Endothelial cell of umbilical vein (primary cell): ENCODE measurements around the gene ATN1. TPM values are rescaled to one million over a fixed set of nuclear protein-coding genes. Genes with fewer than 3 reads are reported as not detected.

Experiments used
- BruUV-seq: library from RNA; stranded (reverse); fragments of 400-500 nt; replicated peaks from 2 replicates; lab custom pipeline; 2021; lab: Mats Ljungman, UMichigan
- CTCF ChIA-PET: fragments of 300-600, 350-600 bp; sonication (Branson Sonifier 250); formaldehyde crosslinking; loops from one replicate; lab custom pipeline; 2021; ENCODE audit warnings: antibody characterized with exemption, inconsistent platforms; lab: Charles Lee
- POLR2A ChIA-PET: fragments of 300-600, 350-600 bp; sonication (Branson Sonifier 250); formaldehyde crosslinking; loops from one replicate; lab custom pipeline; 2021; ENCODE audit warnings: antibody characterized with exemption, inconsistent platforms; lab: Charles Lee
- DNase-seq: peaks from one replicate; pipeline ENCODE4 v3.0.0-alpha.2; 2011; ENCODE audit warnings: low read depth, low spot score
- FAIRE-seq: peaks from 2 replicates; lab custom pipeline; 2011; peaks lifted over from hg19 to GRCh38; lab: Jason Lieb, UNC
- H2AFZ ChIP-seq: 2 replicates; pipeline ENCODE4 v1.6.0; 2012; ENCODE audit warnings: low read depth, low read length, control low read depth, inconsistent platforms
- H3K27ac ChIP-seq: 2 replicates; pipeline ENCODE4 v1.5.1; 2011; ENCODE audit warnings: low read depth, mild to moderate bottlenecking, control low read depth, low read length, moderate library complexity; ENCODE audit not compliant: insufficient read depth
- H3K27me3 ChIP-seq, 2 experiments: 2 replicates each; pipeline versions ENCODE4 v1.6.0 to v1.6.1; 2011; ENCODE audit warnings: low read length in 2 of 2, mixed read lengths in 1 of 2; ENCODE audit not compliant: control insufficient read depth in 2 of 2, insufficient read depth in 2 of 2
- H3K36me3 ChIP-seq, 2 experiments: 2 replicates in 1 of 2; 3 replicates in 1 of 2; pipeline ENCODE4 v1.5.1; 2011; ENCODE audit warnings: low read length in 2 of 2, mild to moderate bottlenecking in 1 of 2, moderate library complexity in 1 of 2; ENCODE audit not compliant: control insufficient read depth in 2 of 2, insufficient read depth in 2 of 2; ENCODE audit errors: extremely low read depth in 1 of 2
- H3K4me1 ChIP-seq: 3 replicates; pipeline ENCODE4 v1.5.1; 2011; ENCODE audit warnings: mild to moderate bottlenecking, low read length; ENCODE audit not compliant: control insufficient read depth, insufficient read depth; ENCODE audit errors: extremely low read depth
- H3K4me2 ChIP-seq: 2 replicates; pipeline ENCODE4 v1.6.1; 2011; ENCODE audit warnings: low read length, control low read depth, mixed read lengths; ENCODE audit not compliant: insufficient read depth
- H3K4me3 ChIP-seq, 3 experiments: fragments of 200-600 bp in 1 of 3; sonication (generic), shearing (Covaris generic) in 1 of 3; replicated peaks in 1 of 3; 2 replicates each; pipeline ENCODE4 v1.5.1; 2011 to 2016; ENCODE audit warnings: control low read depth in 3 of 3, low read length in 3 of 3, mild to moderate bottlenecking in 2 of 3, inconsistent platforms in 1 of 3, low read depth in 1 of 3, moderate library complexity in 1 of 3; ENCODE audit not compliant: insufficient read depth in 1 of 3
- H3K79me2 ChIP-seq: 2 replicates; pipeline ENCODE4 v1.6.0; 2012; ENCODE audit warnings: low read length, inconsistent platforms; ENCODE audit not compliant: control insufficient read depth, insufficient read depth
- H3K9ac ChIP-seq: replicated peaks from 2 replicates; pipeline ENCODE3; 2011; ENCODE audit warnings: low read length, control low read depth; ENCODE audit not compliant: insufficient read depth; ENCODE audit errors: extremely low read depth
- H3K9me1 ChIP-seq: replicated peaks from 3 replicates; pipeline ENCODE4 v1.6.0; 2011; ENCODE audit warnings: mild to moderate bottlenecking, low read length; ENCODE audit not compliant: control insufficient read depth, insufficient read depth; ENCODE audit errors: extremely low read depth
- H3K9me3 ChIP-seq: replicated peaks from 2 replicates; pipeline ENCODE4 v1.5.1; 2012; ENCODE audit warnings: low read length, inconsistent platforms; ENCODE audit not compliant: control insufficient read depth, insufficient read depth
- H4K20me1 ChIP-seq: replicated peaks from 2 replicates; pipeline ENCODE3; 2011; ENCODE audit warnings: mild to moderate bottlenecking, low read length; ENCODE audit not compliant: control insufficient read depth, insufficient read depth; ENCODE audit errors: extremely low read depth
- EZH2 ChIP-seq: IDR thresholded peaks from 2 replicates; pipeline ENCODE4 v1.6.1; 2012; ENCODE audit warnings: borderline replicate concordance, low read depth, mild to moderate bottlenecking, moderate library complexity, low read length, inconsistent platforms; ENCODE audit not compliant: severe bottlenecking
- FOS ChIP-seq: IDR thresholded peaks from 2 replicates; pipeline ENCODE4 v1.6.1; 2011; ENCODE audit warnings: mild to moderate bottlenecking, low read length, moderate library complexity, borderline replicate concordance; ENCODE audit not compliant: insufficient read depth
- GATA2 ChIP-seq: IDR thresholded peaks from 2 replicates; pipeline ENCODE4 v1.7.0; 2011; ENCODE audit warnings: low read depth, mild to moderate bottlenecking, moderate library complexity, mixed read lengths, low read length; ENCODE audit not compliant: insufficient read length, insufficient read depth
- JUN ChIP-seq: IDR thresholded peaks from 2 replicates; pipeline ENCODE4 v1.6.1; 2011; ENCODE audit warnings: borderline replicate concordance, low read depth; ENCODE audit not compliant: insufficient read length, insufficient read depth
- MYC ChIP-seq: IDR thresholded peaks from one replicate; pipeline ENCODE4 v1.6.1; 2011; ENCODE audit warnings: mild to moderate bottlenecking, low read depth, low read length
- POLR2A ChIP-seq: IDR thresholded peaks from 2 replicates; pipeline ENCODE4 v1.6.1; 2012; ENCODE audit warnings: low read depth, mild to moderate bottlenecking, control low read depth, low read length
- POLR2AphosphoS5 ChIP-seq: IDR thresholded peaks from 2 replicates; pipeline ENCODE4 v1.6.1; 2012; ENCODE audit warnings: low read depth, mild to moderate bottlenecking, control low read depth, low read length, moderate library complexity; ENCODE audit not compliant: insufficient read depth
- dilution Hi-C: fragments of 300-500 bp; cut with MboI; formaldehyde crosslinking; loops from one replicate; pipeline ENCODE4 v1.15.0; 2019; ENCODE audit warnings: low sequenced_read_pairs; ENCODE audit not compliant: extremely low pct_ligation_motif_present
- intact Hi-C: fragments of 100-400 bp; cut with micrococcal nuclease; formaldehyde crosslinking; loops from one replicate; pipeline ENCODE4 v1.10.0; 2022
- polyA plus RNA-seq, 4 experiments: library from polyadenylated mRNA; depleted of rRNA in 3 of 4; stranded (reverse) in 3 of 4; unstranded in 1 of 4; fragments of >200 nt; gene quantifications; 2 replicates each; pipeline versions ENCODE4 v1.2.1 to v1.2.3, GENCODE V29; 2011 to 2012; ENCODE audit warnings: missing spikeins in 1 of 4
- total RNA-seq: library from RNA; stranded (reverse); gene quantifications from 2 replicates; pipeline ENCODE4 v1.2.3, GENCODE V29; 2021
- TF ChIP-seq, protein P1 (sequence below), 2 donors: IDR thresholded peaks; 1 replicate in 1 of 2; 2 replicates in 1 of 2; pipeline ENCODE4 v1.5.1; 2011; ENCODE audit warnings: low read length in 2 of 2, mild to moderate bottlenecking in 2 of 2, moderate library complexity in 2 of 2, control low read depth in 1 of 2, inconsistent platforms in 1 of 2, low read depth in 1 of 2; ENCODE audit not compliant: insufficient read depth in 1 of 2; ENCODE audit errors: extremely low read depth in 1 of 2
- TF ChIP-seq, protein P2 (sequence below): IDR thresholded peaks from 2 replicates; pipeline ENCODE4 v1.6.1; 2011; ENCODE audit not compliant: insufficient read depth, insufficient read length

Gene ATN1
- total and polyA plus RNA-seq, 2 donors (not counting 3 experiments of a cell fraction or from before 2014, with no cell fraction given), result 46.4 to 117 TPM

DNA sequence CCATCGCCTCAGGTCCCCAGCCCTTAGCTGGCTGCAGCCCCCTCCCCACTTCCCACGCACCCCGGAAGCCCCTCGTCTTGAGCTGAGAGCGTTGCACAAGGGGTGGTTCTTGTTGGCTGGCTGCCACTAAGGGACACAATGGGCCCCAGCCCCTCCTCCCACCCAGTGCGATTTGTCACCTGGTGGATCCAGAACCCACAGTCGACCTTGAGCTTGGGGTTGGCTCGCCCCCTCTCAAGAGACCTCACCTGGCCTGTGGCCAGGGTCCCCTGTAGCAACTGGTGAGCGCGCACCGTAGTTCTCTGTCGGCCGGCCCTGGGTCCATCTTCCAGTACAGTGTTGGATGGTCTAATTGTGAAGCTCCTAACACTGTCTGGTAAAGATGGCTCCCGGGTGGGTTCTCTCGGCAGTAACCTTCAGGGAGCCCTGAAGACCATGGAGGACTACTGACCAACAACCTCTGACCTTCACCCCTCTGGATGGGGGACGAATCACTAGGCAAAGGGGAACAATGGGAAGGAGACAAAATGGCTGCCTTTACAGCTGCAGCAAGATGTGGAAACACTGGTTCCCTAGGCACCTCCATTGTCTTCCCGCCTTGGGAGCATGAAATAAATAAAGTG, 36.1 kb downstream of the ATN1 start:
- BruUV-seq, result no TSS peak
- FAIRE-seq (no peak), DNase-seq (no peak)
- H4K20me1 ChIP-seq, result no peaks in the 10 kb centered on the region
- intact Hi-C loops (no loop called here), dilution Hi-C loops (no loop called here)
- POLR2A ChIA-PET, result no interaction called here
- H3K4me1 ChIP-seq, result peaks cover 21% of the 10 kb centered on the region
- no peak overlapping the region for H3K4me2 ChIP-seq
- no peak overlapping the region for H3K27ac ChIP-seq
- CTCF ChIA-PET, result interaction anchor here (0.8 to 4.0 kb wide), 15 partner anchors 8 to 674 kb away, joined by 3 to 124 read pairs (median 7); partner anchors contain the start of genes C12orf57, RNU7-1 and SPSB2
- peaks cover 13 to 30% of the 10 kb centered on the region in 2 experiments for H3K36me3 ChIP-seq
- TF ChIP-seq EZH2 (no peak), FOS (no peak), POLR2AphosphoS5 (no peak), GATA2 (no peak), JUN (no peak), POLR2A (no peak), MYC (no peak)
- TF ChIP-seq, protein P1, sequence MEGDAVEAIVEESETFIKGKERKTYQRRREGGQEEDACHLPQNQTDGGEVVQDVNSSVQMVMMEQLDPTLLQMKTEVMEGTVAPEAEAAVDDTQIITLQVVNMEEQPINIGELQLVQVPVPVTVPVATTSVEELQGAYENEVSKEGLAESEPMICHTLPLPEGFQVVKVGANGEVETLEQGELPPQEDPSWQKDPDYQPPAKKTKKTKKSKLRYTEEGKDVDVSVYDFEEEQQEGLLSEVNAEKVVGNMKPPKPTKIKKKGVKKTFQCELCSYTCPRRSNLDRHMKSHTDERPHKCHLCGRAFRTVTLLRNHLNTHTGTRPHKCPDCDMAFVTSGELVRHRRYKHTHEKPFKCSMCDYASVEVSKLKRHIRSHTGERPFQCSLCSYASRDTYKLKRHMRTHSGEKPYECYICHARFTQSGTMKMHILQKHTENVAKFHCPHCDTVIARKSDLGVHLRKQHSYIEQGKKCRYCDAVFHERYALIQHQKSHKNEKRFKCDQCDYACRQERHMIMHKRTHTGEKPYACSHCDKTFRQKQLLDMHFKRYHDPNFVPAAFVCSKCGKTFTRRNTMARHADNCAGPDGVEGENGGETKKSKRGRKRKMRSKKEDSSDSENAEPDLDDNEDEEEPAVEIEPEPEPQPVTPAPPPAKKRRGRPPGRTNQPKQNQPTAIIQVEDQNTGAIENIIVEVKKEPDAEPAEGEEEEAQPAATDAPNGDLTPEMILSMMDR (IDR thresholded peaks at IDR 0.05; ENCODE audit: extremely low read depth in 1 of 2, insufficient read depth in 1 of 2, low read depth in 1 of 2, low read length in 2 of 2), result no peak
- TF ChIP-seq, protein P2, sequence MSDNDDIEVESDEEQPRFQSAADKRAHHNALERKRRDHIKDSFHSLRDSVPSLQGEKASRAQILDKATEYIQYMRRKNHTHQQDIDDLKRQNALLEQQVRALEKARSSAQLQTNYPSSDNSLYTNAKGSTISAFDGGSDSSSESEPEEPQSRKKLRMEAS, result no peak
- H3K9ac ChIP-seq, result no peak overlapping the region
- H3K79me2 ChIP-seq, result peaks cover 16% of the 10 kb centered on the region
- H3K9me3 ChIP-seq, result no peaks in the 10 kb centered on the region
- no peaks in the 10 kb centered on the region for H3K9me1 ChIP-seq
- no peak overlapping the region for H2AFZ ChIP-seq
- no peak overlapping the region for H3K4me3 ChIP-seq
- no peaks in the 10 kb centered on the region for H3K27me3 ChIP-seq
